ENCODE measurements around the gene CFDP1. TPM values are rescaled to one million over a fixed set of nuclear protein-coding genes. Genes with fewer than 3 reads are reported as not detected.
"Not testable (repeated sequence)": the region's sequence is repeated elsewhere in the genome, so short reads cannot be mapped to it uniquely, and the experiment has no call there.

The CFDP1 gene
- polyA plus RNA-seq, 1 donor from 2014 or later, result 31.5 TPM

GRCh38 chr16:75464122-75464918 is 31.0 kb upstream of the CFDP1 start, which contains the start of gene TMEM170A:
Gene TMEM170A (minus strand): TSS chr16:75464689. CDS start chr16:75464600, 89 bp downstream.
- Mint-ChIP-seq H3K27me3 (no peaks in the 10 kb centered on the region), H3K4me3 (peak within 1 kb of the TSS; percentile 89 to 96 (median 94)), H3K4me1 (peaks cover 14 to 34% (median 25%) of the 10 kb centered on the region in 3 donors), H3K9me3 (no peaks in the 10 kb centered on the region), H3K36me3 (no peaks in the 10 kb centered on the region), H3K27ac (peak within 1 kb of the TSS; percentile 88 to 97 (median 96))

GRCh38 chr16:75463389-75464121 is 30.3 kb upstream of the CFDP1 start:
- not testable (repeated sequence) for H3K9me3 Mint-ChIP-seq, H3K27me3 Mint-ChIP-seq, H3K36me3 Mint-ChIP-seq
- peak overlapping the region; percentile 89 to 96 (median 92) for H3K4me3 Mint-ChIP-seq
- peaks cover 14 to 34% (median 25%) of the 10 kb centered on the region in 3 donors for H3K4me1 Mint-ChIP-seq
- peak overlapping the region; percentile 82 to 97 (median 89) for H3K27ac Mint-ChIP-seq

- Mint-ChIP-seq H3K27me3 (no peaks in the 10 kb centered on the region), H3K9me3 (no peaks in the 10 kb centered on the region), H3K27ac (peak overlapping the region; percentile 14 to 97 (median 82)), H3K4me1 (peaks cover 14 to 41% (median 25%) of the 10 kb centered on the region in 3 donors), H3K36me3 (no peaks in the 10 kb centered on the region), H3K4me3 (peak overlapping the region; percentile 89 to 96 (median 92))
Observed at GRCh38 chr16:75462806-75463205, 29.5 kb upstream of the CFDP1 start.

GRCh38 chr16:75461575-75461974 is 28.3 kb upstream of the CFDP1 start:
- H3K27me3 Mint-ChIP-seq, result no peaks in the 10 kb centered on the region
- H3K4me1 Mint-ChIP-seq, result peaks cover 17 to 41% (median 33%) of the 10 kb centered on the region in 3 donors
- H3K4me3 Mint-ChIP-seq, result peak overlapping the region in 1 of 4 donors; percentile 52
- H3K36me3 Mint-ChIP-seq, result peaks cover 2% of the 10 kb centered on the region
- no peaks in the 10 kb centered on the region for H3K9me3 Mint-ChIP-seq
- no peak overlapping the region for H3K27ac Mint-ChIP-seq

- H3K27ac Mint-ChIP-seq, result peak overlapping the region in 2 of 3 donors; percentile 3 to 39
- H3K9me3 Mint-ChIP-seq, result no peaks in the 10 kb centered on the region
- peak overlapping the region in 1 of 4 donors; percentile 24 for H3K4me3 Mint-ChIP-seq
- H3K36me3 Mint-ChIP-seq, result peaks cover 2% of the 10 kb centered on the region
- H3K4me1 Mint-ChIP-seq, result peaks cover 17 to 43% (median 34%) of the 10 kb centered on the region in 3 donors
- no peaks in the 10 kb centered on the region for H3K27me3 Mint-ChIP-seq
Observed at GRCh38 chr16:75460446-75460845, 27.1 kb upstream of the CFDP1 start.

GRCh38 chr16:75459691-75460090 is 26.4 kb upstream of the CFDP1 start:
- H3K27ac Mint-ChIP-seq, result peak overlapping the region in 1 of 3 donors; percentile 3
- H3K4me1 Mint-ChIP-seq, result peaks cover 18 to 43% (median 30%) of the 10 kb centered on the region in 3 donors
- no peaks in the 10 kb centered on the region for H3K9me3 Mint-ChIP-seq
- peaks cover 2% of the 10 kb centered on the region for H3K36me3 Mint-ChIP-seq
- no peaks in the 10 kb centered on the region for H3K27me3 Mint-ChIP-seq
- no peak overlapping the region for H3K4me3 Mint-ChIP-seq

- H3K36me3 Mint-ChIP-seq, result peaks cover 2% of the 10 kb centered on the region
- H3K4me3 Mint-ChIP-seq, result no peak overlapping the region
- no peak overlapping the region for H3K27ac Mint-ChIP-seq
- H3K27me3 Mint-ChIP-seq, result no peaks in the 10 kb centered on the region
- no peaks in the 10 kb centered on the region for H3K9me3 Mint-ChIP-seq
- peaks cover 16 to 42% (median 34%) of the 10 kb centered on the region in 3 donors for H3K4me1 Mint-ChIP-seq
Observed at GRCh38 chr16:75458439-75458838, 25.1 kb upstream of the CFDP1 start.

GRCh38 chr16:75458029-75458428 is 24.7 kb upstream of the CFDP1 start:
- H3K36me3 Mint-ChIP-seq, result peaks cover 2% of the 10 kb centered on the region
- H3K27me3 Mint-ChIP-seq, result no peaks in the 10 kb centered on the region
- H3K4me3 Mint-ChIP-seq, result no peak overlapping the region
- no peaks in the 10 kb centered on the region for H3K9me3 Mint-ChIP-seq
- peaks cover 12 to 37% (median 35%) of the 10 kb centered on the region in 3 donors for H3K4me1 Mint-ChIP-seq
- no peak overlapping the region for H3K27ac Mint-ChIP-seq

- Mint-ChIP-seq H3K9me3 (no peaks in the 10 kb centered on the region), H3K27ac (no peak overlapping the region), H3K4me1 (peaks cover 9 to 35% (median 35%) of the 10 kb centered on the region in 3 donors), H3K36me3 (peaks cover 2% of the 10 kb centered on the region), H3K27me3 (no peaks in the 10 kb centered on the region), H3K4me3 (no peak overlapping the region)
Observed at GRCh38 chr16:75457485-75458021, 24.2 kb upstream of the CFDP1 start.

- Mint-ChIP-seq H3K27ac (peak overlapping the region in 1 of 3 donors; percentile 6), H3K4me1 (peaks cover 9 to 36% (median 32%) of the 10 kb centered on the region in 3 donors), H3K36me3 (peaks cover 2% of the 10 kb centered on the region), H3K4me3 (no peak overlapping the region), H3K9me3 (no peaks in the 10 kb centered on the region), H3K27me3 (no peaks in the 10 kb centered on the region)
Observed at GRCh38 chr16:75456971-75457370, 23.7 kb upstream of the CFDP1 start.

GRCh38 chr16:75456486-75456885 is 23.2 kb upstream of the CFDP1 start:
- peak overlapping the region in 1 of 3 donors; percentile 6 for H3K27ac Mint-ChIP-seq
- not testable (repeated sequence) for H3K4me3 Mint-ChIP-seq, H3K9me3 Mint-ChIP-seq, H3K36me3 Mint-ChIP-seq, H3K27me3 Mint-ChIP-seq
- peaks cover 9 to 39% (median 27%) of the 10 kb centered on the region in 3 donors for H3K4me1 Mint-ChIP-seq

- Mint-ChIP-seq H3K9me3 (no peaks in the 10 kb centered on the region), H3K27me3 (no peaks in the 10 kb centered on the region), H3K4me3 (no peak overlapping the region), H3K36me3 (peaks cover 2% of the 10 kb centered on the region), H3K4me1 (peaks cover 9 to 36% (median 23%) of the 10 kb centered on the region in 3 donors), H3K27ac (no peak overlapping the region)
Observed at GRCh38 chr16:75455677-75456076, 22.4 kb upstream of the CFDP1 start.

- Mint-ChIP-seq H3K27ac (no peak overlapping the region), H3K4me1 (peaks cover 3 to 25% (median 7%) of the 10 kb centered on the region in 3 donors), H3K4me3 (no peak overlapping the region)
Observed at GRCh38 chr16:75452464-75453190, 19.3 kb upstream of the CFDP1 start.

GRCh38 chr16:75446416-75446815 is 13.1 kb upstream of the CFDP1 start:
- peaks cover 0 to under 1% (median 0%) of the 10 kb centered on the region in 3 donors for H3K4me1 Mint-ChIP-seq
- H3K36me3 Mint-ChIP-seq, result peaks cover 6% of the 10 kb centered on the region
- no peak overlapping the region for H3K27ac Mint-ChIP-seq
- no peaks in the 10 kb centered on the region for H3K9me3 Mint-ChIP-seq
- no peaks in the 10 kb centered on the region for H3K27me3 Mint-ChIP-seq
- H3K4me3 Mint-ChIP-seq, result no peak overlapping the region

More at GRCh38 chr16:75452464-75453190, 19.3 kb upstream of the CFDP1 start:
- H3K27me3 Mint-ChIP-seq, result no peaks in the 10 kb centered on the region
- H3K36me3 Mint-ChIP-seq, result peaks cover 4% of the 10 kb centered on the region
- H3K9me3 Mint-ChIP-seq, result no peaks in the 10 kb centered on the region
